ENCODE measurements around the gene ALDH6A1.
A peak's percentile ranks its signal among the peaks of the same experiment; 100 is the strongest.

ALDH6A1 gene

GRCh38 chr14:74049876-74050495 lies 34.3 kb downstream of the ALDH6A1 start:
- DNase-seq (ENCODE audit: low read depth), result no peak
- no peak overlapping the region for H3K4me3 ChIP-seq (replicated peaks; ENCODE audit: low read depth, low read length)

DNA sequence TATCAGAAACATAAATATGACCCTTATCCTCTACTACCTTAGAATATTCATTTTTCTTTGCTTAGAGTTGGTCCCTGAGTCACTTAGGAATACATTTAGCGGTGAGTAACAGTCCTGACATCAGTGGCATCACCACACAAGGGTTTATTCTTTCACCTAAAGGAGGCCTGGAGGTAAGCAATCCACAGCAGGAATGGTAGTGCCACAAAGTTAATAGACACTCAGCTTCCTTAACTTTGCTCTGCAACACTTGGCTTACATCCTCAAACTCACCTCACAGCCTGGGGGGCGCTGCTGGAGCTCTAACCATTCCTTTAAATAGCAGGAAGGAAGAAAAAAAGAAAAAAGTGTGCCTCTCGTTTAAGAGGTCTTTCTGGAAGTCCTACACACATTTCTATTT lies 36.0 kb downstream of the ALDH6A1 start:
- no peak overlapping the region for H3K4me3 ChIP-seq (replicated peaks; ENCODE audit: low read depth, low read length)
- no peak for DNase-seq (ENCODE audit: low read depth)
- TF ChIP-seq CTCF (IDR thresholded peaks at IDR 0.05; ENCODE audit: low read length, missing control alignments), result no peak

More at GRCh38 chr14:74049876-74050495, 34.3 kb downstream of the ALDH6A1 start:
- TF ChIP-seq CTCF (IDR thresholded peaks at IDR 0.05; ENCODE audit: low read length, missing control alignments), result no peak

- DNase-seq (ENCODE audit: low read depth), result no peak
- TF ChIP-seq CTCF (IDR thresholded peaks at IDR 0.05; ENCODE audit: low read length, missing control alignments), result no peak
- no peak overlapping the region for H3K4me3 ChIP-seq (replicated peaks; ENCODE audit: low read depth, low read length)
Observed at GRCh38 chr14:74045522-74045921, 38.7 kb downstream of the ALDH6A1 start.

- no peak overlapping the region for H3K4me3 ChIP-seq (replicated peaks; ENCODE audit: low read depth, low read length)
- TF ChIP-seq CTCF (IDR thresholded peaks at IDR 0.05; ENCODE audit: low read length, missing control alignments), result no peak
- no peak for DNase-seq (ENCODE audit: low read depth)
Observed at GRCh38 chr14:74042296-74042695, 42.0 kb downstream of the ALDH6A1 start.

GRCh38 chr14:74038020-74038859 lies 46.0 kb downstream of the ALDH6A1 start:
- TF ChIP-seq CTCF (IDR thresholded peaks at IDR 0.05; ENCODE audit: low read length, missing control alignments), result peak; percentile 64
- DNase-seq (ENCODE audit: low read depth), result peak; percentile 78
- H3K4me3 ChIP-seq (replicated peaks; ENCODE audit: low read depth, low read length), result no peak overlapping the region

GRCh38 chr14:74035556-74035955 lies 48.7 kb downstream of the ALDH6A1 start:
- peak; percentile 30 for DNase-seq (ENCODE audit: low read depth)
- H3K4me3 ChIP-seq (replicated peaks; ENCODE audit: low read depth, low read length), result no peak overlapping the region
- TF ChIP-seq CTCF (IDR thresholded peaks at IDR 0.05; ENCODE audit: low read length, missing control alignments), result no peak

Measured in fibroblast of pulmonary artery (primary cell).